Measurements from ENCODE around the gene SUPV3L1. TPM values are rescaled to one million over a fixed set of nuclear protein-coding genes. Genes with fewer than 3 reads are reported as not detected.

SUPV3L1 gene
- total and polyA plus RNA-seq, 4 donors = 17.0 to 52.7 (median 23.2) TPM

- H3K4me3 ChIP-seq = peak overlapping the region; percentile 30
- H3K27me3 ChIP-seq (ENCODE audit: control insufficient read depth in 3 of 3, insufficient read depth in 3 of 3, low read length in 2 of 3) = no peaks in the 10 kb centered on the region
- peak overlapping the region in 1 of 2 donors; percentile 99 for H3K9ac ChIP-seq (ENCODE audit: insufficient read depth in 1 of 2, low read length in 2 of 2)
- DNase-seq = no peak
- no peak overlapping the region for H3K27ac ChIP-seq (ENCODE audit: low read depth in 1 of 2, low read length in 1 of 2)
- no peaks in the 10 kb centered on the region for H3K9me3 ChIP-seq (ENCODE audit: control insufficient read depth in 4 of 4, insufficient read depth in 3 of 4, low read length in 3 of 4)
- H3K4me1 ChIP-seq (ENCODE audit: control insufficient read depth in 5 of 5, insufficient read depth in 5 of 5, low read length in 5 of 5) = peaks cover 5 to 15% (median 7%) of the 10 kb centered on the region in 5 donors
- TF ChIP-seq CTCF (IDR thresholded peaks at IDR 0.05; ENCODE audit: control extremely low read depth, extremely low read depth) = no peak
- no peak for ATAC-seq (ENCODE audit: insufficient read depth, low FRiP score)
- peaks cover under 1 to 10% (median 3%) of the 10 kb centered on the region in 4 donors for H3K36me3 ChIP-seq (ENCODE audit: control insufficient read depth in 4 of 4, insufficient read depth in 4 of 4, low read length in 4 of 4)
- 72 to 90% methylated on average over 1 of the region's 1 CpG for WGBS, 2 donors
Measured at GRCh38 chr10:69181433-69181832, 1.4 kb downstream of the SUPV3L1 start.

- ATAC-seq (ENCODE audit: insufficient read depth, low FRiP score) (no peak), DNase-seq (no peak)
- Histone ChIP-seq H3K4me3 (no peak overlapping the region), H3K27ac (ENCODE audit: low read depth in 1 of 2, low read length in 1 of 2) (no peak overlapping the region), H3K4me1 (ENCODE audit: control insufficient read depth in 5 of 5, insufficient read depth in 5 of 5, low read length in 5 of 5) (peaks cover 5 to 15% (median 7%) of the 10 kb centered on the region in 5 donors), H3K36me3 (ENCODE audit: control insufficient read depth in 4 of 4, insufficient read depth in 4 of 4, low read length in 4 of 4) (peaks cover 3 to 10% (median 5%) of the 10 kb centered on the region in 4 donors), H3K9me3 (ENCODE audit: control insufficient read depth in 4 of 4, insufficient read depth in 3 of 4, low read length in 3 of 4) (no peaks in the 10 kb centered on the region), H3K9ac (ENCODE audit: insufficient read depth in 1 of 2, low read length in 2 of 2) (no peak overlapping the region), H3K27me3 (ENCODE audit: control insufficient read depth in 3 of 3, insufficient read depth in 3 of 3, low read length in 2 of 3) (no peaks in the 10 kb centered on the region)
- TF ChIP-seq CTCF (IDR thresholded peaks at IDR 0.05; ENCODE audit: control extremely low read depth, extremely low read depth) = no peak
- 83 to 91% methylated on average over 4 of the region's 4 CpGs for WGBS, 2 donors
Measured at GRCh38 chr10:69182005-69182404, 2.0 kb downstream of the SUPV3L1 start.

GRCh38 chr10:69186524-69186923 lies 6.5 kb downstream of the SUPV3L1 start:
- DNase-seq = no peak
- no peaks in the 10 kb centered on the region for H3K9me3 ChIP-seq (ENCODE audit: control insufficient read depth in 4 of 4, insufficient read depth in 3 of 4, low read length in 3 of 4)
- H3K27me3 ChIP-seq (ENCODE audit: control insufficient read depth in 3 of 3, insufficient read depth in 3 of 3, low read length in 2 of 3) = no peaks in the 10 kb centered on the region
- 94 to 100% methylated on average over 1 of the region's 1 CpG for WGBS, 2 donors
- ATAC-seq (ENCODE audit: insufficient read depth, low FRiP score) = no peak
- TF ChIP-seq CTCF (IDR thresholded peaks at IDR 0.05; ENCODE audit: control extremely low read depth, extremely low read depth) = no peak
- no peak overlapping the region for H3K9ac ChIP-seq (ENCODE audit: insufficient read depth in 1 of 2, low read length in 2 of 2)
- H3K4me1 ChIP-seq (ENCODE audit: control insufficient read depth in 5 of 5, insufficient read depth in 5 of 5, low read length in 5 of 5) = peaks cover 0 to 2% (median 1%) of the 10 kb centered on the region in 5 donors
- H3K4me3 ChIP-seq = no peak overlapping the region
- peaks cover 10 to 20% (median 13%) of the 10 kb centered on the region in 4 donors for H3K36me3 ChIP-seq (ENCODE audit: control insufficient read depth in 4 of 4, insufficient read depth in 4 of 4, low read length in 4 of 4)
- no peak overlapping the region for H3K27ac ChIP-seq (ENCODE audit: low read depth in 1 of 2, low read length in 1 of 2)

- Histone ChIP-seq H3K27me3 (ENCODE audit: control insufficient read depth in 3 of 3, insufficient read depth in 3 of 3, low read length in 2 of 3) (no peaks in the 10 kb centered on the region), H3K36me3 (ENCODE audit: control insufficient read depth in 4 of 4, insufficient read depth in 4 of 4, low read length in 4 of 4) (peaks cover 20 to 44% (median 26%) of the 10 kb centered on the region in 4 donors), H3K4me3 (no peak overlapping the region), H3K9ac (ENCODE audit: insufficient read depth in 1 of 2, low read length in 2 of 2) (no peak overlapping the region), H3K4me1 (ENCODE audit: control insufficient read depth in 5 of 5, insufficient read depth in 5 of 5, low read length in 5 of 5) (no peaks in the 10 kb centered on the region), H3K9me3 (ENCODE audit: control insufficient read depth in 4 of 4, insufficient read depth in 3 of 4, low read length in 3 of 4) (no peaks in the 10 kb centered on the region), H3K27ac (ENCODE audit: low read depth in 1 of 2, low read length in 1 of 2) (no peak overlapping the region)
- ATAC-seq (ENCODE audit: insufficient read depth, low FRiP score) = no peak
- no peak for DNase-seq
- WGBS, 2 donors = 84 to 95% methylated on average over 2 of the region's 2 CpGs
- no peak for TF ChIP-seq CTCF (IDR thresholded peaks at IDR 0.05; ENCODE audit: control extremely low read depth, extremely low read depth)
Measured at GRCh38 chr10:69201045-69201444, 21.0 kb downstream of the SUPV3L1 start.
